ENCODE measurements around the gene ADCY2. TPM values are rescaled to one million over a fixed set of nuclear protein-coding genes. Genes with fewer than 3 reads are reported as not detected.
"Not testable (repeated sequence)": the region's sequence is repeated elsewhere in the genome, so short reads cannot be mapped to it uniquely, and the experiment has no call there.

ADCY2 gene
- polyA plus RNA-seq, 1 donor, result 5.5 TPM

DNA sequence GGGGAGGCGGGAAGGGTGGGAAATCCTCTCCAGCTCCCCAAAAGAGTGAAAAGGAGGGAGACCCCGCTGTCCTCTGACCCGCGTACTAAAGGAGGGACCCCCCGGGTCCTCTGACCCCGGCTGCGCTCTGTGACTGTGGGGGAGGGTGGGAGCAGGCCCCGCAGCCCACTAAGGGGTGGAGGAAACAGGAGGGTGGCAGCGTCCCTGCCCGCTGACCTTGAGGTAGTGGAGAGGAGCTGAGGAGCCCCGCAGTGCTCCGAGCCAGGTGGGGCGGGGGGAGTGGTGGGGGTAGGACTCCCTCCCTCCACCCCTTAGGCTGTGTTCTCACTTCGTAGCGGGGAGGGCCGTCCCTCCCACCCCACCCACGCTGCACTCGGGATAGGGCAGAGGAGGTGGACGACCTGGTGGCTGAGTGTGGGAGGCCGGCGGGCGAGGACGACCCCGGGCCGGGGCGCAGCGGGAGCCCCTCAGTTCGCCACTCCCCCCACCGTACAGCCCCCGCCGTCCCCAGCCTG lies 449 bp upstream of the ADCY2 start:
- no peak for DNase-seq

DNA sequence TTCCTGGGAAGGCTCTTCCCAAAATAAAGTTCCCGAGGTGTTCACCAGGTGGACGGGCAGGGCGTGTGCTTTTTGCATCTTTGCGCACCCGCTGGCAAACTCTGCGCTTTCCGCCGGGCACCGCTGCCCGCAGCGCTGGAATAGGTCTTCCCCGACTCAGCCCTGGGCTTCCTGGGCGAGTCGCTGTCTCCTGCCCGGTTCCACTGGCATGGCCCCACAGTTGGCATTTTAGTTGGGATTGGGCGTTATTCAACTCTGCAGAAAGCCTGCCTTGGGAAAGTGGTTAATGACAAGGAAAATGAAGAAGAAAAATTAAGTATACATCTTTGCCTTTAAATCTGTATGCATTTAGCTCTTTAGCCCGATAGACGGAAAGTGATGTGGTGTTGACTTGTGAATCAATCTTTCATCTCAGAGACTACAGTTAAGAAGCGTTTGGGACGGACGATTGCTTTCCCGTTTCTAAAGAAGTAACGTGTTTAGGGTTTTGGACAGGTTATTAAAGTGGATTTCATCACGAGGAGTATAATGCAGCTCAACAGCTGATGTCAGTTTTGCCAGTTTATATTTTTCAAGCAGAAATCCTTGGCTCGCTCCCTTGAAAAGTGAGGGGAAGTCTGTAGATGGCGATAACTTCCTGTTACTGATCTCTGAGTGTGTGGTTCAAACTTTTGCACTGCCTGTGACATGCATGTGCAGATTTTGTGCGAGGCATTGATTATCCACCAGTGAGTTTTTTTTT lies 946 bp downstream of the ADCY2 start:
- DNase-seq, result no peak

DNA sequence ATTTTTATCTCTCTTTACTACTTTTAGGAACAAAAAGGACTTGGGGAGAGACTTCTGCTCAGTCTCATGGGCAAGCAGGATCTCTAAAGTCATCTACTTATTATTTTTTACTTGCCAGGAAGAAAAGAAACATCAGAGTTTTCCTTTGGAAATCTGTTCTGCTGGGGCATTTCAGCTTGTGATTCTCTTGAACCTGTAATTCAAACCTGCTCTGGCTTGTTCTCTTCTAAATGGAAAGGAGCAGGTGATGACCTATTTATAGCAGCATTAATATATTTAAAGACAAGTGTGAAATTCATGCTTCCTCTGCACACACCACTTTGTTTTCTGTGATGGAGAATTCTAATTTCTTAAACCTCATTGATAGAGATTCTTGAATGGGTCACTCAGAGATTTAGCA lies 2.0 kb downstream of the ADCY2 start:
- no peak for DNase-seq

DNA sequence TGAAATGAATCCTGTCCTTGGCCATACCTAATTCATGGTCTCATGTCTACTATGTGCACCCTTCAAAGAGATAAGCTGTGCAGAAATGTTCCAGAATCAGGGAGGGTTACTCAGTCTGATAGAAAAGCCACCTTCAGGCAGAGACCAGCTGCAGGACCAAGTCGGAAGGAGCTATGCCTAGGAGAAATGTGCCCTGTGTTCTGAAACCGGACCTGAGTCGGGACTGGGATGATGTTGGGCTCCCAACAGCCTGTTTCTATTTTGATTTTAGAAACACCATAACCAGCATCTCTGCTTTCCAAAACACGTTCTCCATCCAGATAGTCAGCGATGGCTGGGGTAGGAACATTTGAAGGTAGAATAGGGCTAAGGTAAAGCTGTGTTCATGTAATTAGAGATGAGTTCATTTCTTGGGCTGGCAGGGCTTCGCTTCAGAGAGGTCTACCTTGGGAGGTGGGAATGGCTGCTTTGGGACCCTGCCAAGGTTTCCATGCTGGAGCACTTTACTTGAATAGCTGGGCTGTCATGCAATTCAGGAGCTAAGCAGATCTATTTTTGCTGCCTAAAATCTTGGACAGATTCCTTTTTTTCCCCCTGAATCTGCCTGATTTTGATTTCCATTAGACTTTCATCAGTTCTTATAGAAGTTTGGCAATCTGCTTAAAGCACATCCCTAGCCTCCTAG lies 2.8 kb downstream of the ADCY2 start:
- DNase-seq, result no peak

DNA sequence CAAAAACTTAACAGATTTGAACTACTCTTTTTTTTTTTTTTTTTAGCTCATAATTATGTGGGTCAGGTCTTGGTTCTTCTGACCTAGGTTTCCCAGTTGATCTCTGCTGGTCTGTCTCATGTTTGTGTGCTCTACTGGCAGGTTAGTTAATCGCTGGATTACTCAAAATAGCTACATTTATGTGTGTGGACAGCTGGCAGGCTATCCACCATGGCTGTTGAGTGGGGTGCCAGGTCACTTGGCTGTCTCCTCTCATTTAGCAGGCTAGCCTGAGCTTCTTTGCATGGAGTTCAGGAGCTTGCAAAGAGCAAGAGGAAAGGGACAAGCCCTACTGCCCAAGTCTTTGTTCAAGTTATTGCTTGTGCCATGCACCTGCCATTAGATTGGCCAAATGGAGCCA lies 9.3 kb downstream of the ADCY2 start:
- no peak for DNase-seq

DNA sequence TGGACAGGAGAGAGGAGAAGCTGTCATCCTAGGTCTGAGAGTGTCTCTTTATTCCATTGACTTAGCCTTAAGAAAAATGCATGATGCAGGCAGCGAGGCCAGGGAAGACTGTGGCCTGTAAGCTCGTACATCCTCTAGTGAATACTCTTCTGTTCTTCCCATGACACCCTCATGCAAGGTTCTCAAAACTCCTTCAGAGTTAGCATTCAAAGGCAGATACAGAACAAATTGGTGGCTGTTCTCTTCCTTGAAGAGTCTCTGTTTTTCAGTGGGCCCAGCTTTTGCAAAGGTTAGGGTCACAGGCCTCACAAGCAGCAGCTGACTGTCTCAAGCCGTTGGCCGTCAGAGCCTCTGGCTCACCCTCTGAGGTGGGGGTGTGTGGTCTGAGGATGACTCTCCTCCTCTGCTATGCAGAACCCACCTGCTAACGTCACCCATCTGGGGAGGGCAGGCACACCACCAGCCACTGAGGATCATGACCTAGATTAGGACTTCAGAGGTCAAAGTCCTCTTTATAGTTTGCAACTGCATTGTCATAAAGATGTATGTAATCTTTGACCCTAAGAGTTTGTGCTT lies 15.1 kb downstream of the ADCY2 start:
- no peak for DNase-seq

DNA sequence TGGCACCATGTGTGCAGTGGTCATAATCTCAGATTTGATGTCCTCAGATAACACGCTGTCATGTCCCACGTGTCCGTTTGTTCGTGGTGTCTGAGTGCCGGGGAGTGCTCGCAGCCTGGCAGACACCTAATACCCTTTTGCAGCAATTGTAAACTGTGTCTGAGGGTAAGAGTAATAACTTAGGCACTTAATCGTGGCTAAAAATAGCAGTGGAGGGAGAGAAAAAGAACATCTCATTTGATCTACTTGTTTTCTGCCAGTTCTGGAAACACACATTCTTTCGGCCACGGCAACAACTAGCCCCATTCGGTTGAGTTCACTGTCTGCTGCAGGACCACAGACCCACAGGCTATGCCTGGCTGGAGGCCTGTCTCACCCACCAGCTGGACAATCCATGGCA lies 16.5 kb downstream of the ADCY2 start:
- DNase-seq, result no peak

DNA sequence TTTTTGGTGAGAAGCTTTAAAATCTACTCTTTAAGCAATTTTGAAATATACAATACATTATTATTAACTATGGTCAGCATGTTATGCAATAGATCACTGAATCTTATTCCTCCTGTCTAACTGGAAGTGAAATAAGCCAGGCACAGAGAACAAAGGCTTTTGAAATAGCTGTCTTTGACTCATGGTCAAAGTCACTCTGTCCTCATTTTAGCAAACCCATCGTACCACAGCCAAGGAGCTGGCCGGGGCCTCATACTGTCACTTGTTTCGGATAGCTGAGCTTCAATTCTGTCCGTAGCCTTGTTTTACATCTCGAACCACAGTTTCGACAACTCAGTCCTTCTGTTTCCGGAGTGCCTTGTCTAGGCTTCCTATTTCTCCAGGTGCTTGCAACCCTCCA lies 19.2 kb downstream of the ADCY2 start:
- no peak for DNase-seq

DNA sequence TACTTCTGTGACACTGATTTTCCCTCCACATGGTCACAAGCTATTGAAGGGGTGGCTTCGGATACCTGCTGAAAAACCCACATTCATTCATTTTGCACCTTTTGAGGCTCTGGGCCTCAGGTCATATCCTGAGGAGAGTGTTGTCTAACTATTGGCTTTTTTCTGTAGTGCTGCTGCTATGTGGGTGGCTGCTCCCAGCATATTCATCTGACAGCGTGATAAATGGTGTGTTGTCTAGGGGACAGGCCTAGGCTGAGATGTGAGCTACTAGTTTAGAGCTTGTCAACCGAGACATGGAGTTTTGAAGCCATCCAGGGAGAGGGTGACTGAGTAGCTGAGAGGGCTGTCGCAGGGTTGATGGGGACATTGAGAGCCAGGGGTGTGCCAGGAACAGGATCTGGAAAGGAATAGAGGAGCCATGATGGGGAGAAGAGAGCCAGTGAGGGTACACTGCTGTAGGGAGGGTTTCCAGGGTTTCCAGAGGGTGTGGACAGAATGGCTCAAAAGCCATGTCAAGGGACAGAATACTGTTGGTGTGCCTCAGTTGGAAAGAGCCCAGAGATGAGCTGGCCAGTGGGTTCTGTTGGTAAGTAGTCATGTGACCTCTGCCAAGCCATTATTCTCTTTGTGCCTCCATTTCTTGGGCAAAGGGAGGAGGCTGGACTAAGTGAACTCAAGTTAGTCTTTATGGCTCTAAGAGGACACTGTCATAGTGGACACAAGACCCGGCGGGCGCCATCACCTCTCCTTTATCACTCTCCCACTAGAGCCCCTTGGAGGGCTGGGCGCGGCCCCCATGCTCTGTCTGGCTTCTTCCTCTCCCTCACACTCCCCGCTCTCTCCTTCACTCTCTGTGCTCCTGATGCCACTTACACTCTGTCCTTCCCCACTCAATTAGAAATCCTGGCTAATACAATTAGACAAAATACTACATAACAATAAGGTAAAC lies 19.9 kb downstream of the ADCY2 start:
- DNase-seq, result no peak

DNA sequence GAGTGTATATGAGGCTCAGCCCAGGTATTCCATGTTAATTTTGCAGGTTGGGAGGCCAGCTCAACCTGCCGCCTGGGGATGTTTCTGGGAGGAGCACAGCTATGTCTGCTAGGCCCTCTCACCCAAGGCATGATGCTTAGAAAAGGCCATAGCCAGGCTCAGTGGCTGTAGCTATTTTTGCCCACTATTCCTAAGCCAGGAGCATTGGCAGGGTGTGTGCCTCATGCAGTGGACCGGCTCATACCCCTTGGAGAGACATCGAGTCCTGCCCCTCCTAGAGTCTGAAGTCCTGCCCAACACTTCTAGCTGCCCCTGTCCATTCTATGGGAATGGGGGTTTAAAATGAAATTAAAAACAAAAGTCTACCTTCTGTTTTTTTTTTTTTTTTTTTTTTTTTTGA lies 22.3 kb downstream of the ADCY2 start:
- DNase-seq, result no peak

DNA sequence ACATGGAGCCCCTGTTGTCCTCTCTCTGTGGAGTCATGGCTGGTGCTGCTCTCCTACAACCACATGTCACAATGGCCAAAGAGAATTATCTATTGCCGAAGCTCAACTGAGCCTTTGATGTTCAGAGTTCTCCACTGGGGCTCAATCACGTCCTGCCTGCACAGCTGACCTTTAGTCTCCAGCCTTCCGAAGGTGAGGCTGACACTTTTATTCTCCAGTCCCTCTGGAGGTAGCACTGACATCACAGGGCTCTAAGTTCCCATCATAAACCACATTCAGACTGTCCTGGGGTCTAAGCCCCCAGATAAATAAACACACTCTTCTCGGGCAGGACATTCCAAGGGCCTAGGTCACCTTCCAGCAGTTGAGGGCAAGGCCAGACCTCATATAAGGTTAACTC lies 23.4 kb downstream of the ADCY2 start:
- no peak for DNase-seq

DNA sequence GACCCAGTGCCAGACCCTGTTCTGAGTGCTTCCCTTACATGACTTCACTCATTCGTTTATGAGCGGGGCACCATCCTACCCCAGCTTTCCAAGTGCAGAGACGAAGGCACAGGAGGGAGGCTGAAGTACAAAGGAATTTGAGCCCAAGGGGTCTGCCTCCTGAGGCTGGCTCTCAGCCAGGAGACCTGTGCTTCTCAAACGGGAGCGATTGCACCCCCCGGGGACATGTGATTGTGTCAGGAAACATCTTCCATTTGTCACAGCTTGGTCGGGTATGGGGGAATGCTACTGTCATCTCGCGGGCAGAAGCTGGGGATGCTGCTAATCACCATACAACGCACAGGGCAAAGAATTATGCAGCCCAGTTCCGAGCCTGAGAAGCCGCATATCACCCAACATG lies 23.9 kb downstream of the ADCY2 start:
- DNase-seq, result no peak

DNA sequence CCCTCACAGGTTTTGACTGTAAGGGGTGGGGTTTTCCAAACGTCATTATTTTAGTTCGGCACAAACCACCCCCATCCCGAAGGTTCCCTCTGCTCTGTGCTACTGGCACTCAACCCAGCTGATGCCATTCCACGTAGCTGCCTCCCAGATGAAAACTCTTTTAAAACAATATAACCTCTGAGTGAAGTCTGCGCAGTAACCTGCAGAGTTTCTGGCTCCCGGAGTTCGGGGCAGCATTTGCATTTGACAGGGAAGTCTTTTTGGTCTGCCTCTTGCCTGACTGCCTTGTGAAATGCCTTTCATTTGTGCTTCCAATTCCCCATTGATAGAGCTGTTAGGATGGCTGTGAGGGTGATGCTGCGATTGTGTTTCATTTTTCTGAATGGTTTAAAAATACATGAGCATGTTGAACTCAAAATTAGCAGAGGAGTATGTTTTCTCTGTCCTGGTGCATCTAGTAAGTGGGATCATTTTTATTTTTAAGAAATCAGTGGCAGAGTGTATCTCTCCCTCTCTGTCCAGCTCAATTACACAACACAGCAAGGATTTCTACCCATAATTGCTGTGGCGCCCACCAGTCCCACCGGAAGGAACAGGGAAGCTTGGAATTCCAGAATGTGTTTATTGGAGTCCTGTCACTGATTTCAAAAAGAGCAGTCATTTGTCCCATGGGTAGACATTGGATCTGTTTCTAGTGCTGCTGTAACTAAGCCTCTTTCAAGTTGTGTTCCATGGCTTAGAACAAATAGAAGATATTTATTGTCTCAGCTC lies 24.8 kb downstream of the ADCY2 start:
- no peak for DNase-seq

DNA sequence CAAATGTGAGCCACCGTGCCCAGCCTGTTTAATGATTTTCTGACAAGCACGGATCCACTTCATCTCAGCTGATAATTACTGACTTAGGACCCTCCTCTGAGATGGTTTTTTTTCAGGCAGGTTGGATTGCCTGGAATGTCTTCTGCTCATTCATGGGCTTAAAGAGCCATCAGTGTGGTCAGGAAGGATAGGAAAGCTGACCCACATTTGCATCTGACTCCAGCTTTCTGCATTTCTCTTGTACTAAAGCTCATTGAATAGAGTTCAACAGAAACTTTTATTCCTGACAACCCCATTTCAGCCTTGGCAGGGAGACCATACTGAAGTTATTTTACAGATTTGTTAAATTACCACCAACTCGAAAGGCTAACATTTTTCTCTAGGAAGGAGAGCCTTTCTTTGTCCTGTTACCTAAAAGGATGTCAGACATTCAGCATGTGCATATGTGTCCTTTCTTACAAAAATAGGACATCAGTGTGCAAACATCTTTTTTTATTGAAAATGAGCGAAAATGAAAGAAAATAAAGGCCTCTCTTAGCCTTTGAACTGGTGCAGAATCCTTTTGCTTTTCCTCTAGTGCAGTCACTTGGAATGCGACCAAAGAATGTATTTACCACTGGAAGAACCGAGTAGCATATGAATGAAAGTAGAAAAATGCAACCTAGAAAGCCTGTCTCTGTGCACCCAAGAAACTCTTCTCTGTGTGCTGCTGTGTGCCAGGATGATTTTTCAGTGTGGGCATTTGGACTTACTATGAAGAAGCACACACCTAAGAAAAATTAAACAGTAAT lies 26.6 kb downstream of the ADCY2 start:
- no peak for DNase-seq

DNA sequence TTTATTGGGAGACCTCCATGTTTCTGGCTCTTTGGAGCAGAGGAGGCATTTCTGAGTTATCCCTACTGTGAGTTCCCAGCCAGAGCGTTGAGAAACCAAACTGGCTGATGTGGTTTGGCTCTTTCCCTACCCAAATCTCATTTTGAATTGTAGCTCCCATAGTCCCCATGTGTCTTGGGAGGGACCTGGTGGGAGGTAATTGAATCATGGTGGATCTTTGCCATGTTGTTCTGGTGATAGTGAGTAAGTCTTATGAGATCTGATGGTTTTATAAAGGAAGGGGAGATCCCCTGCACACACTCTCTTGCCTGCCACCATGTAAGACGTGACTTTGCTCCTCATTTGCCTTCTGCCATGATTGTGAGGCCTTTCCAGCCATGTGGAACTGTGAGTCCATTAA lies 27.3 kb downstream of the ADCY2 start:
- DNase-seq, result not testable (repeated sequence)

DNA sequence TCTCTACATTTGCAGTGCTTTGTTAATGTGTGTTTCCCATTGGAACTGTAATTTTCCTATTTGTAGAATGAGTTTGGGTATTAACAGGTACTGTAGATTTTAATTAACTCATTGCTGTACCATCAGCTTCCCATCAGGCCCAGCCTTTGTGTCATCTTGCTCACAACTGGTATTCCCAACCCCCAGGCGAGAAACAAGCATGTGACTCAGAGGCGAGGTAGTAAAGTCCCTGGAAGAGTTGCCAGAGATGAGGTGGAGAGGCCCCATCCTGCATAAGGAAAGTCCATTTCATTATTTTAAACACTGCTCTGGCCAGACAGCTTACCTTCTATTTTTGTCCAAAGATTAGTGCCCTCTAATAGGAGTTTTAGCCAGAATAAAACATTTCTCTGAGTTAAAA lies 29.9 kb downstream of the ADCY2 start:
- DNase-seq, result no peak

DNA sequence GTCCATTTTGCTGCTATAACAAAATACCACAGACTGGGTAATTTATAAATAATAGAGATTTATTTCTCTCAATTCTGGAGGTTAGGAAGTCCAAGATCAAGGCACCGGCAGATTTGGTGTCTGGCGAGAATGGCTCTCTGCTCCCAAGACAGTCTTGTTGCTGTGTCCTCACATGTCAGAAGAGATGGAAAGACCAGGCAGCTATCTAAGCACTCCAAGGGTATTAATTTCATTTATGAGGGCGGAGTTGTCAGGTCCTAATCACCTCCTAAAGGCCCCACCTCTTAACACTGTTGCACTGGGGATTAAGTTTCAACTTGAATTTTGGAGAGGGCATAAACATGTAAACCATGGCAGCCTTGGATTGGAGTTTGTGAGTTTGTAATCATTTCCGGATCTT lies 30.3 kb downstream of the ADCY2 start:
- no peak for DNase-seq

DNA sequence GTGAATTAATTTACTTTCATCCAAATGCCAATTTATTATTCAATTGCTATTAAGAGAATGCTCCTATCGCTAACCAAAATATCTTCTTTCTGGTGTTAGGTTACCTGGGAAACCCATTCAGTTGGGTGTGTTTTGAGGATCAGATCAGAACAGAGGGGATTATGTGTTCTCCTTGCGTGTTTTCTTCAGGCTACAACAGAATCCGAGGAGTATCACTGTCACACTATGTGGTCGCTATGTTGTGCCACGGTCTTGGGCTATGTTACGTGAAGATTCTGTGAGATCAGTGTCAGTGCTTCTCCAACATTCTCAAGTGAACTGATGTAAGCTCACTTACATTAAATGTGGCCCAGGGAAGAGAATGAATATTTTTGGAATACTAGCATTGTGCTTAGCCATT lies 39.0 kb downstream of the ADCY2 start:
- no peak for DNase-seq

DNA sequence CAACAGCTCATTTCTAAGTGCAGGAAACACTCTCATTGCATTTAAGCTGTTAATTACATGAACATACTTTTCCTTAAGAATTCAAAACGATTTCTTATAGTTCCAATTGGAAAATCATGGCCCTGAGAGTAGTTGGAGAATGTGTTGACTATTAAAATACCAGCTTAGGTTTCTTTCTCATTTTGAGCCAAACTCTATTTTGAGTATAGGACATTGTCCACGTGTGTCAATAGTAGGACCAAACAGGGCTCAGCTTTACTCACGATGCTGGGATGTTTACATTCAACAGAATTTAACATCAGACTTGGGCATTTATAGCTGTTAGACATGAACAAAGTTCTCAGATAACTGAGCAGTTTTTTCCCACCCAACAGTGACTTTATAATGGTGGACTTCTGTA lies 39.6 kb downstream of the ADCY2 start:
- DNase-seq, result no peak

DNA sequence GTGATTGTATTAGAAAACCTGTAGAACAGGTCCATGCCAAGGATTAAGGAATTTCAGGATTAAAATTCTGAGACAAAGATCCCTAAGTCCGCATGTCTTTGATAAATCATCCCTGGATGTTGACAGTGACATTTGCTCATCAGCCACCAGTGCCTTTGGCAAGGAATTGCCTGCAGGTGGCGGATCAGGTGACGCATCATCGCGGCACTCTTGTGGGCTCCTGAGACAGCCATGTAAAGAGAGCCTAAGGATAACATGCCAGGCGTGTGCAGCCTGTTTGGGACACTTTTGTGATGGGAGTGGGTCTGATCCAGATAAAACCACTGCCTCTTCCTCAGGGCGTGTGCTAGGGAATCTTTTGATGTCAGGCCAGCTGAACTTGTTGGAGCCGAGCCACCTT lies 40.6 kb downstream of the ADCY2 start:
- no peak for DNase-seq

DNA sequence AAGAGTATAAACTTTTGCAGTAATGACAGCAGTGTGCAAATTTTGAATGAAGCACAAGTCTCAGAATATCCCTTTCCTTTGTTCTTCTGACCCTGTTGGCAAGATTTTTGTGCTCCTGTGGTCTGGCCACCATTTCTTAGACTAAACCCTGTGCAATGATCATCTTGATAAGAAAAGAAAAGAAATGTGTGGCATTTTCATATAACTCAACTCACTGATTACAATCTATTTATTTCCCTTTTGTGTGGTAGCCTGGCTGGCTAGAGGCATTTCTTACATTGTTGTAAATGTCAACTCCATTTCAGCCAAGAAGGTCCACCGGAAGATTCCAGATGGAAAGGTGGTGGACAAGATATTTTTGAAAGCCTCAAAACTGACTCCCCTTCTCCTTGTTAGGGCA lies 41.9 kb downstream of the ADCY2 start:
- DNase-seq, result no peak

Measured in left kidney (tissue), 2 donors.